Small intestine (tissue), 7 donors: Measurements from ENCODE around the gene ZNF714. TPM values are rescaled to one million over a fixed set of nuclear protein-coding genes. Genes with fewer than 3 reads are reported as not detected.
A peak's percentile ranks its signal among the peaks of the same experiment; 100 is the strongest.

Experiments used
- DNase-seq, 2 donors: peaks; one replicate each; pipeline versions ENCODE4 v3.0.0 to v3.0.0-alpha.2; 2013
- FAIRE-seq: peaks from 2 replicates; lab custom pipeline; 2012; peaks lifted over from hg19 to GRCh38; lab: Jason Lieb, UNC
- H3K27ac ChIP-seq, 3 donors: one replicate each; pipeline ENCODE4 v1.5.1; 2013; ENCODE audit warnings: low read length in 2 of 3, mild to moderate bottlenecking in 2 of 3, control low read depth in 1 of 3, inconsistent platforms in 1 of 3, low read depth in 1 of 3, moderate library complexity in 1 of 3
- H3K27me3 ChIP-seq, 3 donors: one replicate each; pipeline ENCODE4 v1.6.1; 2013; ENCODE audit warnings: low read length in 3 of 3, inconsistent platforms in 1 of 3; ENCODE audit not compliant: control insufficient read depth in 3 of 3, insufficient read depth in 3 of 3
- H3K36me3 ChIP-seq, 3 donors: one replicate each; pipeline ENCODE4 v1.6.1; 2013; ENCODE audit warnings: low read length in 3 of 3, inconsistent platforms in 1 of 3, low read depth in 1 of 3, mild to moderate bottlenecking in 1 of 3, moderate library complexity in 1 of 3; ENCODE audit not compliant: control insufficient read depth in 3 of 3, insufficient read depth in 2 of 3
- H3K4me1 ChIP-seq, 3 donors: one replicate each; pipeline ENCODE4 v1.6.1; 2013; ENCODE audit warnings: low read length in 2 of 3, inconsistent platforms in 1 of 3, low read depth in 1 of 3, mild to moderate bottlenecking in 1 of 3, moderate library complexity in 1 of 3; ENCODE audit not compliant: control insufficient read depth in 3 of 3, insufficient read depth in 2 of 3
- H3K4me3 ChIP-seq, 3 donors: one replicate each; pipeline ENCODE4 v1.5.1; 2013; ENCODE audit warnings: low read length in 3 of 3, control low read depth in 1 of 3, inconsistent platforms in 1 of 3, low read depth in 1 of 3, mild to moderate bottlenecking in 1 of 3, moderate library complexity in 1 of 3
- H3K9me3 ChIP-seq, 2 donors: one replicate each; pipeline ENCODE4 v1.6.1; 2013; ENCODE audit warnings: low read depth in 1 of 2, low read length in 1 of 2; ENCODE audit not compliant: control insufficient read depth in 2 of 2, insufficient read depth in 1 of 2
- WGBS, 3 donors: extraction: QIAGEN DNeasy Blood & Tissue Kit; methylation state at CpG; one replicate each; pipeline ENCODE4 v1.1.7; 2013; 5-methylcytosine and 5-hydroxymethylcytosine counted together
- polyA plus RNA-seq, 4 donors: library from polyadenylated mRNA; stranded (reverse) in 3 of 4; unstranded in 1 of 4; fragments of 200-250 nt in 3 of 4; fragments of 120-200 nt in 1 of 4; gene quantifications; one replicate each; pipeline versions ENCODE4 v1.2.1 to v1.2.3, GENCODE V29; 2013
- donor health status: healthy with polysubstance abuse.
- donor health status: control.
- donor health status: control.
- donor health status: Bipolar disorder and iron deficiency.
- donor health status: healthy.

ZNF714 gene
- polyA plus RNA-seq, 4 donors, result 0.22 to 17.1 (median 1.7) TPM

DNA sequence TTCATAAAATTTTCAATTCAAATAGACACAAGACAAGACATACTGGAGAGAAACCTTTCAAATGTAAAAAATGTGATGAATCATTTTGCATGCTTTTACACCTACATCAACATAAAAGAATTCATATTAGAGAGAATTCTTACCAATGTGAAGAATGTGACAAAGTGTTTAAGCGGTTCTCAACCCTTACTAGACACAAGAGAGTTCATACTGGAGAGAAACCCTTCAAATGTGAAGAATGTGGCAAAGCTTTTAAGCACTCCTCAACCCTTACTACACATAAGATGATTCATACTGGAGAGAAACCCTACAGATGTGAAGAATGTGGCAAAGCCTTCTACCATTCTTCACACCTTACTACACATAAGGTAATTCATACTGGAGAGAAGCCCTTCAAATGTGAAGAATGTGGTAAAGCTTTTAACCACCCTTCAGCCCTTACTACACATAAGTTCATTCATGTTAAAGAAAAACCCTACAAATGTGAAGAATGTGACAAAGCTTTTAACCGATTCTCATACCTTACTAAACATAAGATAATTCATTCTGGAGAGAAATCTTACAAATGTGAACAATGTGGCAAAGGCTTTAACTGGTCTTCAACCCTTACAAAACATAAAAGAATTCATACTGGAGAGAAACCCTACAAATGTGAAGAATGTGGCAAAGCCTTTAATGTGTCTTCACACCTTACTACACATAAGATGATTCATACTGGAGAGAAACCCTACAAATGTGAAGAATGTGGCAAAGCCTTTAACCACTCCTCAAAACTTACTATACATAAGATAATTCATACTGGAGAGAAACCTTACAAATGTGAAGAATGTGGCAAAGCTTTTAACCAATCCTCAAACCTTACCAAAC, 35.3 kb downstream of the ZNF714 start:
- no peak overlapping the region for H3K4me3 ChIP-seq
- no peak for DNase-seq
- H3K27ac ChIP-seq, result no peak overlapping the region
- WGBS, 3 donors, result 94 to 96% (median 95%) methylated on average over 2 of the region's 2 CpGs
- H3K27me3 ChIP-seq, result no peaks in the 10 kb centered on the region
- H3K4me1 ChIP-seq, result no peaks in the 10 kb centered on the region
- FAIRE-seq, result no peak
- peaks cover 4 to 5% (median 5%) of the 10 kb centered on the region in 3 donors for H3K36me3 ChIP-seq
- peaks cover 0 to 9% of the 10 kb centered on the region in 2 donors for H3K9me3 ChIP-seq

DNA sequence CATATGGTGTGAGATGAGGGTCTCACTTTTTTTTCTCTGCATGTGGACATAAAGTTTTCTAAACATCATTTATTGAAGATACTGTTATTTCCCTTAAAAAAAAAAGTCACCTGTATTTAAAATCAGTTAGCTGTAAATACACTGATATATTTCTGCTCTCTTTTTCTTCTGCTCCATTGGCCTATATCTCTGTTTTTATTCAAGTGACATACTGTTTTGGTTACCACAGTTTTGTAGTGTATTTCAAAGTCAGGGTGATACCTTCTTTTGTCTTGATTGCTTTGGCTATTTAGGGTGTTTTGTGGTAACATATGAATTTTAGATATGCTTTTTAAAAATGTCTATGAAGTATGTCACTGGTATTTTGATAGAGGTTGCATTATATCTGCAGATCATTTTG, 44.1 kb downstream of the ZNF714 start:
- Histone ChIP-seq H3K4me1 (peaks cover 0 to 5% (median 0%) of the 10 kb centered on the region in 3 donors), H3K4me3 (no peak overlapping the region), H3K36me3 (no peaks in the 10 kb centered on the region), H3K9me3 (peaks cover 0 to 7% of the 10 kb centered on the region in 2 donors), H3K27ac (no peak overlapping the region), H3K27me3 (no peaks in the 10 kb centered on the region)
- FAIRE-seq, result no peak
- no peak for DNase-seq

DNA sequence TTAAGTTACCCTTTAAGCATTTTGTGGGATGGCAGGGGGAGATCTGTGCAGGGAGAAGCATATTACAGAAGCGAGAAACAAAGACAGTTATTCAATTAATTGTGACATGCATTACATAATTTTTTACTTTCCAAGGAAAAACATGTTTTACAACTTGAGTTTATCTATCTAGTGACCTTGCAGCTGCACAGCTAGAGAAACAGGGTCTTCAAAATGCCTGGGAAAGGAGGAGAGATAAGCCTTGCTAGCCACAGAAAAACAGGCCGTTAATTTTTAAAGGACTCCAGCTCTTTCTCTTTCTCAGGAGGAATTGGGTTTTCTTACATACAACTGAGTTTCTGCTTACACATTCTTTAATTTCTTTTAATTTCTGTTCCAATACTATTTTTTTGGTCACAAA, 45.0 kb downstream of the ZNF714 start:
- H3K4me3 ChIP-seq, result no peak overlapping the region
- H3K4me1 ChIP-seq, result peaks cover 0 to 5% (median 0%) of the 10 kb centered on the region in 3 donors
- FAIRE-seq (no peak), DNase-seq (no peak)
- H3K9me3 ChIP-seq, result peaks cover 0 to 11% of the 10 kb centered on the region in 2 donors
- 26 to 65% (median 49%) methylated on average over 2 of the region's 2 CpGs for WGBS, 3 donors
- H3K36me3 ChIP-seq, result no peaks in the 10 kb centered on the region
- no peak overlapping the region for H3K27ac ChIP-seq
- no peaks in the 10 kb centered on the region for H3K27me3 ChIP-seq

DNA sequence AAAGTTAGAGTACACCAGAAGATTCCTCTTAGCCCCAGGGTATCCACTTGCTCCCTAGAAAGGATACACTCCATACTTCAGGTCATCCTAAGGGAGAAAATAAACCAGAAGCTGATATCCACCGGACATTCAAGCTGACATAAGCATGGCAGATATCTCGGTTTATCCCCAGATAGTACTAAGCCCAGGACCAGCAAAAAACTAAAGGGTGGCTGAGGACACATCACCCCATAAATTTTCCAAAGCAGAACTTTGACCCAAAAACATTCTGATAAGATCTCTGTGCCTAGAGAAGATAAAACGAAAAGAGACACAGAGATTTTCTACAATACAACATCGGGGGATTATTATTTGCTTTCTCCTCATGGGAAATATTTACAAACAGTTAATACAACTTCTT, 45.9 kb downstream of the ZNF714 start:
- H3K27ac ChIP-seq, result no peak overlapping the region
- peaks cover 0 to 5% (median 0%) of the 10 kb centered on the region in 3 donors for H3K4me1 ChIP-seq
- peaks cover 0 to 11% of the 10 kb centered on the region in 2 donors for H3K9me3 ChIP-seq
- DNase-seq (peak in 1 of 2 donors; percentile 21), FAIRE-seq (no peak)
- no peaks in the 10 kb centered on the region for H3K27me3 ChIP-seq
- no peak overlapping the region for H3K4me3 ChIP-seq
- H3K36me3 ChIP-seq, result no peaks in the 10 kb centered on the region
- 24 to 53% (median 33%) methylated on average over 4 of the region's 4 CpGs for WGBS, 3 donors

DNA sequence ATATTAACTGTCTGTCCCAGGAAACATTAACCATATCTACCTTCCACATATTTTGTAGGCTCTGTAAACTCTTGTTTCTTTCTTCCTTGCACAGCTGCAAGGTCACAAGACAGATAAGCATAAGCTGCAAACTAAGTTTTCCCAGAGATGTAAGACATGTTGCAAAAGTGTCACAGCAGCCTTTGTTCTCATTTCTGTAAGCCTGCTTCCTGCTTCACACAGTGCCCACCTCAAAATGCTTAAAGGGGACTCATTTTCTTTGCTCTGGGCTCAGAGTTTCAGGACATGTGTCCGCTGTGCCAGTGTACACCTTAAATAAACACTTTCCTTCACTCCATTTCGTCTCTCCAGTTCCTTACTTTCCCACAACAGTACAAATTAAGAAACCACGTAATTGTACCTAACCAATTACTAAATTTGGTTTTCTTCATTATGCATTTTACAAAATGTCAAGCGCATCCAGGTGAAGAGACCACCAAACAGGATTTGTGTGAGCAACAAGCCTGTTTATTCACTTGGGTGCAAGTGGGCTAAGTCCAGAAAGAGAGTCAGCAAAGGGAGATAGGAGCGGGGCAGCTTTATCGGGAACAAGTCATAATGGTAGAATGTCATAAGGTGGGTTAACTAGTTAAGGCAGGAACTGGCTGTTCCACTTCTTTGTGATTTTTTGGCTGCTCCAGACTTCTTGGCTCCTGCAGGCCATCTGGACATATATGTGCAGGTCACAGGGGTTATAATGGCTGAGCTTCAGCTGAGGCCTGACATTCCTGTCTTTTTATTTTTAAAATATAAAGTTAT, 47.1 kb downstream of the ZNF714 start:
- peaks cover 0 to 11% of the 10 kb centered on the region in 2 donors for H3K9me3 ChIP-seq
- no peaks in the 10 kb centered on the region for H3K36me3 ChIP-seq
- H3K4me3 ChIP-seq, result no peak overlapping the region
- FAIRE-seq (no peak), DNase-seq (peak in 1 of 2 donors; percentile 41)
- peaks cover 0 to 5% (median 0%) of the 10 kb centered on the region in 3 donors for H3K4me1 ChIP-seq
- peak overlapping the region in 1 of 3 donors; percentile 58 for H3K27ac ChIP-seq
- H3K27me3 ChIP-seq, result no peaks in the 10 kb centered on the region
- WGBS, 3 donors, result 59 to 71% (median 62%) methylated on average over 6 of the region's 6 CpGs

DNA sequence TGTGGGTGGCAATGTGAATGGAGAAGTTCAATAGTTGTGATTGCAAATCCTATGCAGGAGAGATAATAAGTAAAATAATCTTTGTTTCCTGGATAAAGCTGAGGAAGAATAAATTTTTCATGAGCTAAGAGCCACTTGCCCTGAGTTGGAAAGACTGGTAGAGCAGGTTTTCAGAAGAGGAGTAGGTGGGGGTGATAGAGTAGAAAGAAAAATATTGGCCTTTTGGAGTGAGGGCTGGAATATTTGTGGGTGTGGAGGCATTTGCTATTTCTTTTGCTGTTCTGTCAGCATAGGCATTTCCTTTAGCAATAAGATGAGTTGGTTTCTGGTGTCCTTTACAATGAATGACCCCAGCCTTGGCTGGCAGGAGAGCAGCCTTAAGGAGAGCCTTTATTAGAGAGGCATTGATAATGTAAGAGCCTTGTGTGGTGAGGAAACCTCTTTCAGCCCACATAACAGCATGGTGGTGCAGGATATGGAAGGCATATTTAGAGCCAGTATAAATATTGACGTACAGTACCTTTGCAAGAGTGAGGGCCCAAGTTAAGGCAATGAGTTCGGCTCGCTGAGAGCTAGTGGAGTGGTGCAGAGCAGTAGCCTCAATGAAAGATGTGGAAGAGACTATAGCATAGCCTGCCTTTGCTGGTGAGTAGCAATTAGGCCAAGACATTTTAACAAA, 48.2 kb downstream of the ZNF714 start:
- H3K4me1 ChIP-seq, result peaks cover 0 to 5% (median 0%) of the 10 kb centered on the region in 3 donors
- no peak overlapping the region for H3K4me3 ChIP-seq
- peaks cover 0 to 19% of the 10 kb centered on the region in 2 donors for H3K9me3 ChIP-seq
- FAIRE-seq (no peak), DNase-seq (peak in 1 of 2 donors; percentile 27)
- no peaks in the 10 kb centered on the region for H3K36me3 ChIP-seq
- no peaks in the 10 kb centered on the region for H3K27me3 ChIP-seq
- WGBS, 3 donors, result 65 to 84% (median 72%) methylated on average over 3 of the region's 3 CpGs
- H3K27ac ChIP-seq, result no peak overlapping the region

DNA sequence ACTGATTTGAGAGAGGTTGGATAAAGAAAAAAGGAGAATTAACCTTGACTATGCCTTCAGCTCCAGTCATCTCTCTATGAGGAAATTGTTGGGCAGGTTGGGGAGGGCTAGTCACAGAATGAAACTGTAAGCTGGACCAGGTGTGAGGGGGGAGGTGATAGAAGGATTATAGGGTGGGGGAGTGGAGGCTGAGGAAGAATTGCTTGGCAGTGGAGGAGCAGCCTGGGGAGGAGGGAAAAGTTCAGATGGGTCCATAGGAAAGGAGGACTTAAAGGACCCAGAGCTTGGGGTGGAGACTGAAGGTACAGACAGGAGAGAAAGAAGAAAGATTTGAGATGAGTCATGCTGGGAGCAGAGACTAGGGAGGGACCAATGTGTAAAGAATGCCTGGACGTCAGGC, 51.6 kb downstream of the ZNF714 start:
- no peak for FAIRE-seq
- peaks cover 0 to 7% (median 0%) of the 10 kb centered on the region in 3 donors for H3K4me1 ChIP-seq
- WGBS, 3 donors, result 50 to 58% (median 58%) methylated on average over 1 of the region's 1 CpG
- DNase-seq, result no peak
- H3K27me3 ChIP-seq, result no peaks in the 10 kb centered on the region
- H3K27ac ChIP-seq, result no peak overlapping the region
- no peaks in the 10 kb centered on the region for H3K36me3 ChIP-seq
- no peak overlapping the region for H3K4me3 ChIP-seq
- H3K9me3 ChIP-seq, result peaks cover 0 to 27% of the 10 kb centered on the region in 2 donors

DNA sequence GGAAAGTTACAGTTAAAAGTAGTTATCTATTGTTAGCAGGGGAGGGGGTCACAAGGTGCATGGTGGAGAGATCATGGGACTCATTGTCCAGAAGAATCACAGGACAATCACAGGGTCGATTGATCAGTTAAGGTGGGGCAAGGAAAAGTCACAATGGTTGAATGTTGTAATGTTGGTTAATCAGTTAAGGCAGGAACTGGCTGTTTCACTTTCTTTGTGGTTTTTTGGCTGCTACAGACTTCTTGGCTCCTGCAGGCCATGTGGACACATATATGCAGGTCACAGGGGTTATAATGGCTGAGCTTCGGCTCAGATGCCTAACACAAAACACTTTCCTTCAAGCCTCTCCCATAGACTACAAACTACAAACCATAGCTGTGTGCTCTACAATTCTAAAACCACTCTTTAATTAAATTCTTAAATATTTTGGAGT, 52.9 kb downstream of the ZNF714 start:
- peaks cover 0 to 27% of the 10 kb centered on the region in 2 donors for H3K9me3 ChIP-seq
- H3K4me1 ChIP-seq, result peaks cover 0 to 6% (median 0%) of the 10 kb centered on the region in 3 donors
- H3K27ac ChIP-seq, result no peak overlapping the region
- no peak overlapping the region for H3K4me3 ChIP-seq
- no peak for DNase-seq
- 69 to 89% (median 83%) methylated on average over 2 of the region's 2 CpGs for WGBS, 3 donors
- H3K36me3 ChIP-seq, result no peaks in the 10 kb centered on the region
- FAIRE-seq, result no peak
- no peaks in the 10 kb centered on the region for H3K27me3 ChIP-seq
